Endodermal cell (in vitro differentiated cells): ENCODE data around the gene PALLD. TPM values are rescaled to one million over a fixed set of nuclear protein-coding genes. Genes with fewer than 3 reads are reported as not detected.

Experiments
- DNase-seq: peaks from one replicate; pipeline ENCODE4 v3.0.0-alpha.2; 2017
- H3K27ac ChIP-seq: 2 replicates; pipeline ENCODE4 v1.5.1; 2013; ENCODE audit warnings: mild to moderate bottlenecking, low read depth, low read length, moderate library complexity
- H3K27me3 ChIP-seq: 2 replicates; pipeline ENCODE4 v1.6.1; 2013; ENCODE audit warnings: mild to moderate bottlenecking, low read length, moderate library complexity; ENCODE audit not compliant: insufficient read depth, control insufficient read depth, poor library complexity, severe bottlenecking
- H3K36me3 ChIP-seq: 2 replicates; pipeline ENCODE4 v1.7.0; 2013; ENCODE audit warnings: mild to moderate bottlenecking, low read length, moderate library complexity; ENCODE audit not compliant: control insufficient read depth, insufficient read depth
- H3K4me1 ChIP-seq: one replicate; pipeline ENCODE4 v1.7.0; 2013; ENCODE audit warnings: low read length; ENCODE audit not compliant: control insufficient read depth, insufficient read depth
- H3K4me3 ChIP-seq: 2 replicates; pipeline ENCODE4 v1.5.1; 2013; ENCODE audit warnings: mild to moderate bottlenecking, low read length, moderate library complexity
- H3K9ac ChIP-seq: 2 replicates; pipeline ENCODE4 v1.6.1; 2013; ENCODE audit warnings: mild to moderate bottlenecking, low read length, moderate library complexity; ENCODE audit not compliant: poor library complexity, severe bottlenecking; ENCODE audit errors: extremely low read depth
- H3K9me3 ChIP-seq: 2 replicates; pipeline ENCODE4 v1.6.1; 2013; ENCODE audit warnings: mild to moderate bottlenecking, low read length, moderate library complexity; ENCODE audit not compliant: control insufficient read depth
- H3K27ac Mint-ChIP-seq: 2 replicates; pipeline ENCODE4 v1.8.0; 2020; ENCODE audit warnings: mixed read lengths
- H3K27me3 Mint-ChIP-seq: 2 replicates; pipeline ENCODE4 v1.8.0; 2021; ENCODE audit warnings: mild to moderate bottlenecking, mixed read lengths; ENCODE audit not compliant: insufficient read depth
- H3K36me3 Mint-ChIP-seq: 2 replicates; pipeline ENCODE4 v1.8.0; 2020; ENCODE audit warnings: low read depth, mixed read lengths
- H3K4me1 Mint-ChIP-seq: 2 replicates; pipeline ENCODE4 v1.8.0; 2020; ENCODE audit warnings: mixed read lengths
- H3K4me3 Mint-ChIP-seq: 2 replicates; pipeline ENCODE4 v1.8.0; 2020; ENCODE audit warnings: mild to moderate bottlenecking, moderate library complexity, mixed read lengths
- H3K9me3 Mint-ChIP-seq: 2 replicates; pipeline ENCODE4 v1.8.0; 2020; ENCODE audit warnings: mild to moderate bottlenecking, mixed read lengths
- WGBS, 2 experiments: methylation state at CpG; one replicate each; pipeline versions ENCODE4 v1.1.5 to v1.1.7; 2013; ENCODE audit warnings: missing lambda C conversion rate in 2 of 2, mixed read lengths in 1 of 2; ENCODE audit not compliant: insufficient coverage in 1 of 2, insufficient read length in 1 of 2; 5-methylcytosine and 5-hydroxymethylcytosine counted together
- total RNA-seq, 2 donors: library from RNA; stranded (reverse); fragmentation: NEBNext Ultra II Directional in 1 of 2; extraction: Animal tissue kit (Norgen Biotek cat#: 25700) in 1 of 2; gene quantifications; 2 replicates in 1 of 2; 3 replicates in 1 of 2; pipeline ENCODE4 v1.2.1, GENCODE V29; 2021
- TF ChIP-seq, protein P1 (sequence below): fragments of 200-600 bp; sonication (generic); conservative IDR thresholded peaks from 2 replicates; pipeline ENCODE4 v1.5.0; 2021; ENCODE audit warnings: antibody characterized with exemption, mild to moderate bottlenecking

The PALLD gene
- total RNA-seq, 2 donors from 2014 or later, result 51.8 to 86.7 TPM

- H3K9me3 Mint-ChIP-seq, result peaks cover 4% of the 10 kb centered on the region
Observed at GRCh38 chr4:168744021-168744420, 247.2 kb downstream of the PALLD start.

DNA sequence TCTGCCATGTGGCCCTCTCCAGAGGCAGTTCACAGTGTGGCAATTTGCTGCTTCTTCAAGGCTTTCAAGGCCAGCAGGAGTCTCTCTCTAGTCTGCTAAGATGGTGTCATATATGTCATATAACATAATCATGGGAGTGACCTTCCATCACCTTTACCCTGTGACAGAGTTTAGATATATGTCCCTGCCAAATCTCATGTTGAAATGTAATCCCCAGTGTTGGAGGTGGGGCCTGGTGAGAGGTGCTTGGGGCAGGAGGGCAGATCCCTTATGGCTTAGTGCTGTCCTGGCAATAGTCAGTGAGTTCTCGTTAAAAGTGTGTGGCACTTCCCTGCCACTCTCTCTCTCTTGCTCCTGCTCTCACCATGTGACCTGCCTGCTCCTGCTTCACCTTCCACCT is 252.0 kb downstream of the PALLD start:
- peaks cover 4% of the 10 kb centered on the region for H3K4me1 Mint-ChIP-seq
- H3K9me3 Mint-ChIP-seq, result peaks cover 4% of the 10 kb centered on the region
- H3K27ac Mint-ChIP-seq, result no peak overlapping the region
- no peak for DNase-seq
- peaks cover 8% of the 10 kb centered on the region for H3K9me3 ChIP-seq
- H3K4me3 Mint-ChIP-seq, result no peak overlapping the region
- peaks cover 64% of the 10 kb centered on the region for H3K27me3 Mint-ChIP-seq
- no peak overlapping the region for H3K9ac ChIP-seq
- no peak overlapping the region for H3K27ac ChIP-seq
- no peaks in the 10 kb centered on the region for H3K4me1 ChIP-seq
- no peak overlapping the region for H3K4me3 ChIP-seq
- TF ChIP-seq, protein P1, sequence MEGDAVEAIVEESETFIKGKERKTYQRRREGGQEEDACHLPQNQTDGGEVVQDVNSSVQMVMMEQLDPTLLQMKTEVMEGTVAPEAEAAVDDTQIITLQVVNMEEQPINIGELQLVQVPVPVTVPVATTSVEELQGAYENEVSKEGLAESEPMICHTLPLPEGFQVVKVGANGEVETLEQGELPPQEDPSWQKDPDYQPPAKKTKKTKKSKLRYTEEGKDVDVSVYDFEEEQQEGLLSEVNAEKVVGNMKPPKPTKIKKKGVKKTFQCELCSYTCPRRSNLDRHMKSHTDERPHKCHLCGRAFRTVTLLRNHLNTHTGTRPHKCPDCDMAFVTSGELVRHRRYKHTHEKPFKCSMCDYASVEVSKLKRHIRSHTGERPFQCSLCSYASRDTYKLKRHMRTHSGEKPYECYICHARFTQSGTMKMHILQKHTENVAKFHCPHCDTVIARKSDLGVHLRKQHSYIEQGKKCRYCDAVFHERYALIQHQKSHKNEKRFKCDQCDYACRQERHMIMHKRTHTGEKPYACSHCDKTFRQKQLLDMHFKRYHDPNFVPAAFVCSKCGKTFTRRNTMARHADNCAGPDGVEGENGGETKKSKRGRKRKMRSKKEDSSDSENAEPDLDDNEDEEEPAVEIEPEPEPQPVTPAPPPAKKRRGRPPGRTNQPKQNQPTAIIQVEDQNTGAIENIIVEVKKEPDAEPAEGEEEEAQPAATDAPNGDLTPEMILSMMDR, result no peak
- H3K27me3 ChIP-seq, result peaks cover 21% of the 10 kb centered on the region
- no peaks in the 10 kb centered on the region for H3K36me3 ChIP-seq
- whole genome bisulfite sequencing, 2 experiments, result 80 to 94% methylated on average over 1 of the region's 1 CpG
- H3K36me3 Mint-ChIP-seq, result no peaks in the 10 kb centered on the region

More at GRCh38 chr4:168744021-168744420, 247.2 kb downstream of the PALLD start:
- TF ChIP-seq, protein P1, result no peak
- Histone ChIP-seq H3K4me3 (no peak overlapping the region), H3K36me3 (no peaks in the 10 kb centered on the region), H3K9me3 (peaks cover 8% of the 10 kb centered on the region), H3K27me3 (peaks cover 4% of the 10 kb centered on the region), H3K4me1 (no peaks in the 10 kb centered on the region), H3K27ac (peak overlapping the region; percentile 64), H3K9ac (no peak overlapping the region)
- peaks cover 64% of the 10 kb centered on the region for H3K27me3 Mint-ChIP-seq
- 73 to 94% methylated on average over 2 to 5 of the region's 5 CpGs for WGBS, 2 experiments
- H3K36me3 Mint-ChIP-seq, result no peaks in the 10 kb centered on the region
- DNase-seq, result no peak
- H3K4me1 Mint-ChIP-seq, result peaks cover 8% of the 10 kb centered on the region
- no peak overlapping the region for H3K27ac Mint-ChIP-seq
- H3K4me3 Mint-ChIP-seq, result no peak overlapping the region

GRCh38 chr4:168751263-168752225 is 254.7 kb downstream of the PALLD start:
- peaks cover 7% of the 10 kb centered on the region for H3K9me3 Mint-ChIP-seq
- H3K36me3 ChIP-seq, result no peaks in the 10 kb centered on the region
- H3K27me3 ChIP-seq, result peaks cover 49% of the 10 kb centered on the region
- WGBS, 2 experiments, result 88 to 93% methylated on average over 10 to 11 of the region's 12 CpGs
- no peaks in the 10 kb centered on the region for H3K36me3 Mint-ChIP-seq
- H3K27me3 Mint-ChIP-seq, result peaks cover 75% of the 10 kb centered on the region
- H3K4me1 Mint-ChIP-seq, result peaks cover 2% of the 10 kb centered on the region
- H3K27ac Mint-ChIP-seq, result no peak overlapping the region
- H3K9ac ChIP-seq, result no peak overlapping the region
- H3K4me1 ChIP-seq, result no peaks in the 10 kb centered on the region
- peaks cover 13% of the 10 kb centered on the region for H3K9me3 ChIP-seq
- no peak for DNase-seq
- H3K27ac ChIP-seq, result no peak overlapping the region
- TF ChIP-seq, protein P1, result no peak
- no peak overlapping the region for H3K4me3 ChIP-seq
- no peak overlapping the region for H3K4me3 Mint-ChIP-seq
